ENCODE measurements around the gene BMP8B. TPM values are rescaled to one million over a fixed set of nuclear protein-coding genes. Genes with fewer than 3 reads are reported as not detected.

BMP8B gene
- total RNA-seq, 2 experiments from 2014 or later, result 0.06 TPM; not detected in 1

- Histone ChIP-seq H3K9me3 (ENCODE audit: control insufficient read depth in 1 of 2, insufficient read depth in 1 of 2, low read length in 2 of 2) (no peaks in the 10 kb centered on the region), H3K4me1 (ENCODE audit: insufficient read depth, low read length) (no peaks in the 10 kb centered on the region), H3K36me3 (ENCODE audit: insufficient read depth, low read length) (peaks cover 65% of the 10 kb centered on the region), H3K27me3 (ENCODE audit: control insufficient read depth in 1 of 2, insufficient read depth in 2 of 2, low read length in 2 of 2) (no peaks in the 10 kb centered on the region), H3K27ac (ENCODE audit: low read depth in 1 of 2, low read length in 2 of 2) (no peak overlapping the region), H3K4me3 (ENCODE audit: low read length) (no peak overlapping the region)
- no peak for ATAC-seq (ENCODE audit: poor library complexity)
- intact Hi-C loops (cut with DNase I, micrococcal nuclease), result no loop called here
- Mint-ChIP-seq H3K9me3 (no peaks in the 10 kb centered on the region), H3K4me1 (ENCODE audit: low read depth) (no peaks in the 10 kb centered on the region), H3K4me3 (no peak overlapping the region), H3K27me3 (no peaks in the 10 kb centered on the region), H3K27ac (no peak overlapping the region), H3K36me3 (ENCODE audit: low read depth) (peaks cover 82% of the 10 kb centered on the region)
- no peak for DNase-seq
- POLR2A ChIA-PET, result interaction anchor here (0.5 kb wide), 1 partner anchor 171 kb away, joined by 3 read pairs; no protein-coding TSS in a partner anchor
- no peak for TF ChIP-seq CTCF (IDR thresholded peaks at IDR 0.05)
- CTCF ChIA-PET, result no interaction called here
These were observed 31.2 kb downstream of the BMP8B start for GRCh38 chr1:39757501-39757900.

DNA sequence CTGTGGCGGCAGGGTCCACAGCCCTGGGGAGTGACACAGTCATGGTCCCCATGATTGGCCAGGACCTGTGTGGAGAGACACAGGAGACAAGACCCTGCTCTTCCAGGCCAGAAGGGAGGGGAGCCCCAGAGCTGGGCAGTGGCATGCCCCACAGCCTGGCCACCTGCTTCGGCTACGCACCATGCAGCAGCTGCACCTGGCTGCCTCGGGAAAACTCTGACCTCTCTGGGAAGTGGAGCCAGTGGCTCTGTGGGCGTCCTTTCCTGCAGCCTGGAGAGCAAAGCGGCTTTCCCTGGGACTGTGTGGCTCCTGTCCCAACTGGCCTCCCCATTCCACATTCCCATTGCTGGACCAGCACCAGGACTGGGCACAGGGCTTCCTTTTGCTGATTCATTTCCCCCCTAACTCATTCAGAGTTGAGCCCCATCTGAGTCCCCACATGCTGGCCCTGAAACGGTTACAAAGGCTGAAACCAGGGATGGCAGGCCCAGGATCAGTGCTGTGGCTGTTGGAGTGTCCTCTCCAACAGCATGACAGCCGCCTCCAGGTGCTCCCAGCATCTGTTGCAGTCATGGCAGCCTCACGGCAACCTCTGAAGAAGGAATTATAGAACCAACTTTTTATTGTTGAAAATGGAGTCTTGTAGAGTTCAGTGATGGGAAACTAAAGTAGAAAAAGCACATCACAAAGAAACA, 32.6 kb downstream of the BMP8B start:
- Histone ChIP-seq H3K4me1 (ENCODE audit: insufficient read depth, low read length) (no peaks in the 10 kb centered on the region), H3K4me3 (ENCODE audit: low read length) (no peak overlapping the region), H3K27me3 (ENCODE audit: control insufficient read depth in 1 of 2, insufficient read depth in 2 of 2, low read length in 2 of 2) (no peaks in the 10 kb centered on the region), H3K9me3 (ENCODE audit: control insufficient read depth in 1 of 2, insufficient read depth in 1 of 2, low read length in 2 of 2) (no peaks in the 10 kb centered on the region), H3K36me3 (ENCODE audit: insufficient read depth, low read length) (peaks cover 77% of the 10 kb centered on the region), H3K27ac (ENCODE audit: low read depth in 1 of 2, low read length in 2 of 2) (no peak overlapping the region)
- ChIA-PET CTCF (no interaction called here), POLR2A (interaction anchor here (1.5 kb wide), 1 partner anchor 17 kb away, joined by 4 read pairs; the partner anchor contains the start of gene PPIE)
- Mint-ChIP-seq H3K27me3 (no peaks in the 10 kb centered on the region), H3K36me3 (ENCODE audit: low read depth) (peaks cover 91% of the 10 kb centered on the region), H3K9me3 (no peaks in the 10 kb centered on the region), H3K4me1 (ENCODE audit: low read depth) (no peaks in the 10 kb centered on the region), H3K4me3 (no peak overlapping the region), H3K27ac (no peak overlapping the region)
- no peak for TF ChIP-seq CTCF (IDR thresholded peaks at IDR 0.05)
- intact Hi-C loops (cut with DNase I, micrococcal nuclease), result no loop called here
- no peak for ATAC-seq (ENCODE audit: poor library complexity)
- no peak for DNase-seq

- H3K36me3 Mint-ChIP-seq (ENCODE audit: low read depth), result peaks cover 99% of the 10 kb centered on the region
- no peak overlapping the region for H3K4me3 Mint-ChIP-seq
- no peak for DNase-seq
- intact Hi-C loops (cut with DNase I, micrococcal nuclease), result no loop called here
- no peak overlapping the region for H3K4me3 ChIP-seq (ENCODE audit: low read length)
- POLR2A ChIA-PET, result interaction anchor here (1.5 kb wide), 1 partner anchor 16 kb away, joined by 4 read pairs; the partner anchor contains the start of gene PPIE
- CTCF ChIA-PET, result interaction anchor here (0.6 kb wide), 1 partner anchor 127 kb away, joined by 3 read pairs; no protein-coding TSS in a partner anchor
- no peak overlapping the region for H3K27ac ChIP-seq (ENCODE audit: low read depth in 1 of 2, low read length in 2 of 2)
- no peak for ATAC-seq (ENCODE audit: poor library complexity)
- H3K27me3 ChIP-seq (ENCODE audit: control insufficient read depth in 1 of 2, insufficient read depth in 2 of 2, low read length in 2 of 2), result no peaks in the 10 kb centered on the region
- no peaks in the 10 kb centered on the region for H3K27me3 Mint-ChIP-seq
- no peaks in the 10 kb centered on the region for H3K4me1 Mint-ChIP-seq (ENCODE audit: low read depth)
- peaks cover 88% of the 10 kb centered on the region for H3K36me3 ChIP-seq (ENCODE audit: insufficient read depth, low read length)
- H3K9me3 ChIP-seq (ENCODE audit: control insufficient read depth in 1 of 2, insufficient read depth in 1 of 2, low read length in 2 of 2), result no peaks in the 10 kb centered on the region
- H3K4me1 ChIP-seq (ENCODE audit: insufficient read depth, low read length), result no peaks in the 10 kb centered on the region
- TF ChIP-seq CTCF (IDR thresholded peaks at IDR 0.05), result no peak
- H3K27ac Mint-ChIP-seq, result no peak overlapping the region
- H3K9me3 Mint-ChIP-seq, result no peaks in the 10 kb centered on the region
These were observed 33.7 kb downstream of the BMP8B start for GRCh38 chr1:39754906-39755504.

Data from CD4-positive, alpha-beta T cell (primary cell).